GM23338 (cell line): ENCODE measurements around the gene INPP4B. TPM values are rescaled to one million over a fixed set of nuclear protein-coding genes. Genes with fewer than 3 reads are reported as not detected.

Source experiments
- ATAC-seq: fragments of 200-7000 bp; cut with Tn5 transposase; 3 replicates; pipeline ENCODE4 v1.9.1; 2020
- DNase-seq: peaks from one replicate; pipeline ENCODE4 v3.0.0-alpha.2; 2015; ENCODE audit warnings: low spot score
- H2AFZ ChIP-seq: fragments of 200-600 bp; sonication (generic); 2 replicates; pipeline ENCODE4 v1.8.0; 2016; ENCODE audit warnings: antibody characterized with exemption, mild to moderate bottlenecking, moderate library complexity
- H3F3A ChIP-seq: fragments of 200-600 bp; sonication (generic); replicated peaks from 2 replicates; pipeline ENCODE4 v1.8.0; 2017; ENCODE audit warnings: antibody characterized with exemption, mixed run types, low read depth
- H3K27ac ChIP-seq: fragments of 200-600 bp; sonication (generic); 2 replicates; pipeline ENCODE4 v1.6.1; 2016; ENCODE audit warnings: low read depth
- H3K27me3 ChIP-seq: fragments of 200-600 bp; sonication (generic); 2 replicates; pipeline ENCODE4 v1.8.0; 2016; ENCODE audit warnings: mild to moderate bottlenecking, mixed run types, moderate library complexity; ENCODE audit not compliant: insufficient read depth
- H3K36me3 ChIP-seq: fragments of 200-600 bp; sonication (generic); 2 replicates; pipeline ENCODE4 v1.8.0; 2016; ENCODE audit warnings: mild to moderate bottlenecking; ENCODE audit not compliant: insufficient read depth
- H3K4me1 ChIP-seq: fragments of 200-600 bp; sonication (generic); 2 replicates; pipeline ENCODE4 v1.8.0; 2016; ENCODE audit warnings: mild to moderate bottlenecking, moderate library complexity; ENCODE audit not compliant: insufficient read depth
- H3K4me2 ChIP-seq: fragments of 200-600 bp; sonication (generic); 2 replicates; pipeline ENCODE4 v1.7.1; 2017; ENCODE audit warnings: mixed run types
- H3K4me3 ChIP-seq: fragments of 200-600 bp; sonication (generic); 2 replicates; pipeline ENCODE4 v1.6.1; 2016; ENCODE audit warnings: mixed run types
- H3K79me2 ChIP-seq: fragments of 200-600 bp; sonication (generic); replicated peaks from 2 replicates; pipeline ENCODE4 v1.8.0; 2017; ENCODE audit warnings: mild to moderate bottlenecking; ENCODE audit not compliant: insufficient read depth
- H3K9me2 ChIP-seq: fragments of 200-600 bp; sonication (generic); 2 replicates; pipeline ENCODE4 v1.8.0; 2017; ENCODE audit not compliant: insufficient read depth
- H4K20me1 ChIP-seq: fragments of 200-600 bp; sonication (generic); replicated peaks from 2 replicates; pipeline ENCODE4 v1.8.0; 2017; ENCODE audit warnings: mild to moderate bottlenecking; ENCODE audit not compliant: insufficient read depth
- H3K27ac Mint-ChIP-seq: 2 replicates; pipeline ENCODE4 v1.8.0; 2020; ENCODE audit warnings: inconsistent platforms, mild to moderate bottlenecking, moderate library complexity, mixed read lengths
- H3K27me3 Mint-ChIP-seq: 3 replicates; pipeline ENCODE4 v1.8.0; 2022; ENCODE audit warnings: low read depth, mild to moderate bottlenecking, moderate library complexity, mixed read lengths, inconsistent platforms; ENCODE audit not compliant: insufficient read depth, poor library complexity
- H3K36me3 Mint-ChIP-seq: 3 replicates; pipeline ENCODE4 v1.8.0; 2021; ENCODE audit warnings: low read depth, mild to moderate bottlenecking, inconsistent platforms, moderate library complexity, mixed read lengths
- H3K4me1 Mint-ChIP-seq: 3 replicates; pipeline ENCODE4 v1.8.0; 2020; ENCODE audit warnings: mild to moderate bottlenecking, inconsistent platforms, mixed read lengths
- H3K4me3 Mint-ChIP-seq: 3 replicates; pipeline ENCODE4 v1.8.0; 2021; ENCODE audit warnings: moderate library complexity, mild to moderate bottlenecking, inconsistent platforms, mixed read lengths
- H3K9me3 Mint-ChIP-seq: 3 replicates; pipeline ENCODE4 v1.8.0; 2020; ENCODE audit warnings: moderate library complexity, mild to moderate bottlenecking, inconsistent platforms, mixed read lengths
- CREB1 ChIP-seq: fragments of 250-450 bp; sonication (Bioruptor Pico); IDR thresholded peaks from 2 replicates; pipeline ENCODE4 v1.5.0; 2020; ENCODE audit warnings: low read depth, mild to moderate bottlenecking, moderate library complexity
- EZH2phosphoT487 ChIP-seq: fragments of 200-600 bp; sonication (generic); IDR thresholded peaks from one replicate; pipeline ENCODE4 v1.8.1; 2018; ENCODE audit warnings: antibody characterized with exemption; ENCODE audit not compliant: unreplicated experiment
- NANOG ChIP-seq: IDR thresholded peaks from 2 replicates; pipeline ENCODE4 v1.6.1; 2016; ENCODE audit warnings: antibody characterized with exemption, borderline replicate concordance
- STAT1 ChIP-seq: IDR thresholded peaks from one replicate; pipeline ENCODE4 v1.6.1; 2016; ENCODE audit warnings: antibody characterized with exemption; ENCODE audit not compliant: unreplicated experiment
- ZNF114 ChIP-seq: fragments of 250-450 bp; sonication (Bioruptor Pico); IDR thresholded peaks from 2 replicates; pipeline ENCODE4 v1.5.0; 2020; ENCODE audit warnings: mild to moderate bottlenecking, moderate library complexity
- ZNF331 ChIP-seq: fragments of 250-450 bp; sonication (Bioruptor Pico); IDR thresholded peaks from 2 replicates; pipeline ENCODE4 v1.5.0; 2020; ENCODE audit warnings: low read depth, mild to moderate bottlenecking, moderate library complexity
- polyA plus RNA-seq: library from polyadenylated mRNA; unstranded; fragments of >200 nt; fragmentation: Nextera tagmentation; extraction: Ambion mirVana; gene quantifications from 2 replicates; pipeline ENCODE4 v1.2.1, GENCODE V29; 2016
- total RNA-seq: library from RNA; depleted of rRNA; stranded (reverse); fragments of >200 nt; shearing (Covaris generic); gene quantifications from 2 replicates; pipeline ENCODE4 v1.2.3, GENCODE V29; 2014
- TF ChIP-seq, protein P1 (sequence below), 2 experiments: fragments of 200-600 bp in 1 of 2; sonication (generic) in 1 of 2; conservative IDR thresholded peaks; 2 replicates each; pipeline versions ENCODE4 v1.5.1 to v1.6.1; 2016 to 2017; ENCODE audit warnings: antibody characterized with exemption in 2 of 2, low read depth in 2 of 2, mild to moderate bottlenecking in 2 of 2, moderate library complexity in 1 of 2
- TF ChIP-seq, protein P2 (sequence below): IDR thresholded peaks from 2 replicates; pipeline ENCODE4 v1.6.1; 2016; ENCODE audit warnings: antibody characterized with exemption
- TF ChIP-seq, protein P3 (sequence below): fragments of 250-450 bp; sonication (Bioruptor Pico); IDR thresholded peaks from 2 replicates; pipeline ENCODE4 v1.5.0; 2020; ENCODE audit warnings: mild to moderate bottlenecking, moderate library complexity

The INPP4B gene
- total and polyA plus RNA-seq, 2 experiments from 2014 or later, result 0.11 to 0.14 TPM

DNA sequence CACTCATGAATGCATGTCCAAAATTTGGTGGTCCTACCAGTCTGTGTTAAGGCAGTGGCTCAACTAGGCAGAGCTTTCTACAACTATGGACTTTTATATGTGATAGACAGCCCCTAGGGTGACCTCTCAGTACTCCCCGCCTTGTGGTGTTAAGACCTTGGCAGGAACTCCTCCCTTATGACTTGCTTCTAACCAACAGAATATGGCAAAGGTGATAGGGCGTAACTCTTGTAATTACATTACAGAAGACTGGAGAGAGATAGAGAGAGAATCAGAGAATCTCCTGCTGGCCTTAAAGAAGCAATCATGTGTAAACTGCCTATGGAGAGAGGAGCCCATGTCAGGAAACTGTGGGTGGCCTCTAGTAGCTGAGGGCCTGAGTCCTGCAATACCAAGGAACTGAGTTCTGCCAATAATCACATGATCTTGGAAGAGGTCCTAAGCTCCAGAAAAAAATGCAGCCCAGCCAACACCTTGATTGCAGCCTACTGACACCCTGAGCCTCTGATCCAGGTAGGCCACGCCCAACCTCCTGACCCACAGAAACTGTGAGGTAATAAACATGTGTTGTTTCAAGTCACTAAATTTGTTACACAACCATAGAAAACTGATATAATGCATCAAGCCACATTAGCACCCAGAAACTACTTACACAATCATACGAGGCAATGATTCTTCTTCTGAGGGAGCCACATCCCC is 68.9 kb downstream of the INPP4B start:
- Mint-ChIP-seq H3K36me3 (no peaks in the 10 kb centered on the region), H3K27me3 (no peaks in the 10 kb centered on the region), H3K4me1 (no peaks in the 10 kb centered on the region), H3K27ac (no peak overlapping the region), H3K4me3 (no peak overlapping the region), H3K9me3 (no peaks in the 10 kb centered on the region)
- Histone ChIP-seq H3K36me3 (no peaks in the 10 kb centered on the region), H3K4me1 (no peaks in the 10 kb centered on the region), H3F3A (no peaks in the 10 kb centered on the region), H3K9me2 (no peaks in the 10 kb centered on the region), H4K20me1 (no peaks in the 10 kb centered on the region), H3K4me3 (no peak overlapping the region), H3K79me2 (no peaks in the 10 kb centered on the region), H3K4me2 (no peak overlapping the region), H3K27me3 (no peaks in the 10 kb centered on the region), H3K27ac (no peak overlapping the region), H2AFZ (no peak overlapping the region; the same call in 1 of the 2 replicates)
- ATAC-seq (no peak), DNase-seq (no peak)
- TF ChIP-seq ZNF114 (no peak), ZNF331 (no peak)
- TF ChIP-seq, protein P1, sequence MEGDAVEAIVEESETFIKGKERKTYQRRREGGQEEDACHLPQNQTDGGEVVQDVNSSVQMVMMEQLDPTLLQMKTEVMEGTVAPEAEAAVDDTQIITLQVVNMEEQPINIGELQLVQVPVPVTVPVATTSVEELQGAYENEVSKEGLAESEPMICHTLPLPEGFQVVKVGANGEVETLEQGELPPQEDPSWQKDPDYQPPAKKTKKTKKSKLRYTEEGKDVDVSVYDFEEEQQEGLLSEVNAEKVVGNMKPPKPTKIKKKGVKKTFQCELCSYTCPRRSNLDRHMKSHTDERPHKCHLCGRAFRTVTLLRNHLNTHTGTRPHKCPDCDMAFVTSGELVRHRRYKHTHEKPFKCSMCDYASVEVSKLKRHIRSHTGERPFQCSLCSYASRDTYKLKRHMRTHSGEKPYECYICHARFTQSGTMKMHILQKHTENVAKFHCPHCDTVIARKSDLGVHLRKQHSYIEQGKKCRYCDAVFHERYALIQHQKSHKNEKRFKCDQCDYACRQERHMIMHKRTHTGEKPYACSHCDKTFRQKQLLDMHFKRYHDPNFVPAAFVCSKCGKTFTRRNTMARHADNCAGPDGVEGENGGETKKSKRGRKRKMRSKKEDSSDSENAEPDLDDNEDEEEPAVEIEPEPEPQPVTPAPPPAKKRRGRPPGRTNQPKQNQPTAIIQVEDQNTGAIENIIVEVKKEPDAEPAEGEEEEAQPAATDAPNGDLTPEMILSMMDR (conservative IDR thresholded peaks at IDR 0.05; ENCODE audit: low read depth in 2 of 2), result no peak

DNA sequence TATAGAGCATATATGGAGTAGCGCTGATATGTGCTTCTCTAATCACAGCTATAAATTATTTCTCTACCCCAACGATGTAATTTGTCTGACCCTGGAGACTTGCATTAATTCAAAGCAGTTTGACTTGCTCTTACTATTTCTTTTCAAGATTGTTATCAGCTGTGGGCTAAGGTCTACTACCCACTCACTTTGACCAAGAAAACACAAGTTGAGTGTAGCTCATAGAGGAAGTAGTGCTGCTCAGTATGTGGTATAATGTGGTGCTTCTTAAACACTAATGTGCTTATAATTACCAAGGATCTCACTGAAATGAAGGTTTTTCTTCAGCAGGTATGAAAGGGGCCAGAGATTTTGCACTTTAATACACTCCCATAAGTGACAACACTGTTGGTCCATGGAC is 70.1 kb downstream of the INPP4B start:
- no peak for DNase-seq
- H3K9me2 ChIP-seq, result no peaks in the 10 kb centered on the region
- no peak overlapping the region for H3K4me3 Mint-ChIP-seq
- H3K4me1 Mint-ChIP-seq, result no peaks in the 10 kb centered on the region
- no peaks in the 10 kb centered on the region for H3K27me3 ChIP-seq
- H3K36me3 Mint-ChIP-seq, result no peaks in the 10 kb centered on the region
- TF ChIP-seq STAT1, result no peak
- TF ChIP-seq, protein P2, sequence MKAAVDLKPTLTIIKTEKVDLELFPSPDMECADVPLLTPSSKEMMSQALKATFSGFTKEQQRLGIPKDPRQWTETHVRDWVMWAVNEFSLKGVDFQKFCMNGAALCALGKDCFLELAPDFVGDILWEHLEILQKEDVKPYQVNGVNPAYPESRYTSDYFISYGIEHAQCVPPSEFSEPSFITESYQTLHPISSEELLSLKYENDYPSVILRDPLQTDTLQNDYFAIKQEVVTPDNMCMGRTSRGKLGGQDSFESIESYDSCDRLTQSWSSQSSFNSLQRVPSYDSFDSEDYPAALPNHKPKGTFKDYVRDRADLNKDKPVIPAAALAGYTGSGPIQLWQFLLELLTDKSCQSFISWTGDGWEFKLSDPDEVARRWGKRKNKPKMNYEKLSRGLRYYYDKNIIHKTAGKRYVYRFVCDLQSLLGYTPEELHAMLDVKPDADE, result no peak
- TF ChIP-seq NANOG, result no peak
- TF ChIP-seq, protein P3, sequence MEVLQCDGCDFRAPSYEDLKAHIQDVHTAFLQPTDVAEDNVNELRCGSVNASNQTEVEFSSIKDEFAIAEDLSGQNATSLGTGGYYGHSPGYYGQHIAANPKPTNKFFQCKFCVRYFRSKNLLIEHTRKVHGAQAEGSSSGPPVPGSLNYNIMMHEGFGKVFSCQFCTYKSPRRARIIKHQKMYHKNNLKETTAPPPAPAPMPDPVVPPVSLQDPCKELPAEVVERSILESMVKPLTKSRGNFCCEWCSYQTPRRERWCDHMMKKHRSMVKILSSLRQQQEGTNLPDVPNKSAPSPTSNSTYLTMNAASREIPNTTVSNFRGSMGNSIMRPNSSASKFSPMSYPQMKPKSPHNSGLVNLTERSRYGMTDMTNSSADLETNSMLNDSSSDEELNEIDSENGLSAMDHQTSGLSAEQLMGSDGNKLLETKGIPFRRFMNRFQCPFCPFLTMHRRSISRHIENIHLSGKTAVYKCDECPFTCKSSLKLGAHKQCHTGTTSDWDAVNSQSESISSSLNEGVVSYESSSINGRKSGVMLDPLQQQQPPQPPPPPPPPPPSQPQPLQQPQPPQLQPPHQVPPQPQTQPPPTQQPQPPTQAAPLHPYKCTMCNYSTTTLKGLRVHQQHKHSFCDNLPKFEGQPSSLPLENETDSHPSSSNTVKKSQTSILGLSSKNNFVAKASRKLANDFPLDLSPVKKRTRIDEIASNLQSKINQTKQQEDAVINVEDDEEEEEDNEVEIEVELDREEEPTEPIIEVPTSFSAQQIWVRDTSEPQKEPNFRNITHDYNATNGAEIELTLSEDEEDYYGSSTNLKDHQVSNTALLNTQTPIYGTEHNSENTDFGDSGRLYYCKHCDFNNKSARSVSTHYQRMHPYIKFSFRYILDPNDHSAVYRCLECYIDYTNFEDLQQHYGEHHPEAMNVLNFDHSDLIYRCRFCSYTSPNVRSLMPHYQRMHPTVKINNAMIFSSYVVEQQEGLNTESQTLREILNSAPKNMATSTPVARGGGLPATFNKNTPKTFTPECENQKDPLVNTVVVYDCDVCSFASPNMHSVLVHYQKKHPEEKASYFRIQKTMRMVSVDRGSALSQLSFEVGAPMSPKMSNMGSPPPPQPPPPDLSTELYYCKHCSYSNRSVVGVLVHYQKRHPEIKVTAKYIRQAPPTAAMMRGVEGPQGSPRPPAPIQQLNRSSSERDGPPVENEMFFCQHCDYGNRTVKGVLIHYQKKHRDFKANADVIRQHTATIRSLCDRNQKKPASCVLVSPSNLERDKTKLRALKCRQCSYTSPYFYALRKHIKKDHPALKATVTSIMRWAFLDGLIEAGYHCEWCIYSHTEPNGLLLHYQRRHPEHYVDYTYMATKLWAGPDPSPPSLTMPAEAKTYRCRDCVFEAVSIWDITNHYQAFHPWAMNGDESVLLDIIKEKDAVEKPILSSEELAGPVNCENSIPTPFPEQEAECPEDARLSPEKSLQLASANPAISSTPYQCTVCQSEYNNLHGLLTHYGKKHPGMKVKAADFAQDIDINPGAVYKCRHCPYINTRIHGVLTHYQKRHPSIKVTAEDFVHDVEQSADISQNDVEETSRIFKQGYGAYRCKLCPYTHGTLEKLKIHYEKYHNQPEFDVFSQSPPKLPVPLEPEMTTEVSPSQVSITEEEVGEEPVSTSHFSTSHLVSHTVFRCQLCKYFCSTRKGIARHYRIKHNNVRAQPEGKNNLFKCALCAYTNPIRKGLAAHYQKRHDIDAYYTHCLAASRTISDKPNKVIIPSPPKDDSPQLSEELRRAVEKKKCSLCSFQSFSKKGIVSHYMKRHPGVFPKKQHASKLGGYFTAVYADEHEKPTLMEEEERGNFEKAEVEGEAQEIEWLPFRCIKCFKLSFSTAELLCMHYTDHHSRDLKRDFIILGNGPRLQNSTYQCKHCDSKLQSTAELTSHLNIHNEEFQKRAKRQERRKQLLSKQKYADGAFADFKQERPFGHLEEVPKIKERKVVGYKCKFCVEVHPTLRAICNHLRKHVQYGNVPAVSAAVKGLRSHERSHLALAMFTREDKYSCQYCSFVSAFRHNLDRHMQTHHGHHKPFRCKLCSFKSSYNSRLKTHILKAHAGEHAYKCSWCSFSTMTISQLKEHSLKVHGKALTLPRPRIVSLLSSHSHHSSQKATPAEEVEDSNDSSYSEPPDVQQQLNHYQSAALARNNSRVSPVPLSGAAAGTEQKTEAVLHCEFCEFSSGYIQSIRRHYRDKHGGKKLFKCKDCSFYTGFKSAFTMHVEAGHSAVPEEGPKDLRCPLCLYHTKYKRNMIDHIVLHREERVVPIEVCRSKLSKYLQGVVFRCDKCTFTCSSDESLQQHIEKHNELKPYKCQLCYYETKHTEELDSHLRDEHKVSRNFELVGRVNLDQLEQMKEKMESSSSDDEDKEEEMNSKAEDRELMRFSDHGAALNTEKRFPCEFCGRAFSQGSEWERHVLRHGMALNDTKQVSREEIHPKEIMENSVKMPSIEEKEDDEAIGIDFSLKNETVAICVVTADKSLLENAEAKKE (CRISPR knock-in tag), result no peak
- TF ChIP-seq CREB1 (CRISPR knock-in tag), result no peak
- TF ChIP-seq EZH2phosphoT487, result no peak
- H4K20me1 ChIP-seq, result no peaks in the 10 kb centered on the region
- no peaks in the 10 kb centered on the region for H3K9me3 Mint-ChIP-seq
- H2AFZ ChIP-seq, result no peak overlapping the region
- no peaks in the 10 kb centered on the region for H3K36me3 ChIP-seq
- H3K27me3 Mint-ChIP-seq, result no peaks in the 10 kb centered on the region
- no peaks in the 10 kb centered on the region for H3F3A ChIP-seq
- H3K79me2 ChIP-seq, result no peaks in the 10 kb centered on the region
- H3K4me2 ChIP-seq, result no peak overlapping the region
- no peak overlapping the region for H3K27ac ChIP-seq
- no peak overlapping the region for H3K4me3 ChIP-seq
- peaks cover under 1% of the 10 kb centered on the region; the same call in 1 of the 2 replicates for H3K4me1 ChIP-seq
- H3K27ac Mint-ChIP-seq, result no peak overlapping the region
- ATAC-seq, result no peak
